HL-60 (cell line): Measurements from ENCODE around the gene EIF3C.
"Not testable (repeated sequence)": the region's sequence is repeated elsewhere in the genome, so short reads cannot be mapped to it uniquely, and the experiment has no call there.

Source experiments
- GABPA ChIP-seq: IDR thresholded peaks from 2 replicates; pipeline ENCODE4 v1.6.1; 2012; ENCODE audit warnings: low read depth
- POLR2AphosphoS5 ChIP-seq: IDR thresholded peaks from 2 replicates; pipeline ENCODE4 v1.6.1; 2012; ENCODE audit warnings: low read depth
- SPI1 ChIP-seq: IDR thresholded peaks from 2 replicates; pipeline ENCODE4 v1.6.1; 2012; ENCODE audit warnings: low read depth, mild to moderate bottlenecking, borderline replicate concordance
- TF ChIP-seq, protein P1 (sequence below): IDR thresholded peaks from one replicate; pipeline ENCODE4 v1.5.1; 2011; ENCODE audit warnings: low read length, control low read depth, inconsistent platforms; ENCODE audit not compliant: insufficient read depth
- TF ChIP-seq, protein P2 (sequence below): IDR thresholded peaks from 2 replicates; pipeline ENCODE4 v1.6.1; 2012; ENCODE audit warnings: low read depth; ENCODE audit not compliant: insufficient replicate concordance

DNA sequence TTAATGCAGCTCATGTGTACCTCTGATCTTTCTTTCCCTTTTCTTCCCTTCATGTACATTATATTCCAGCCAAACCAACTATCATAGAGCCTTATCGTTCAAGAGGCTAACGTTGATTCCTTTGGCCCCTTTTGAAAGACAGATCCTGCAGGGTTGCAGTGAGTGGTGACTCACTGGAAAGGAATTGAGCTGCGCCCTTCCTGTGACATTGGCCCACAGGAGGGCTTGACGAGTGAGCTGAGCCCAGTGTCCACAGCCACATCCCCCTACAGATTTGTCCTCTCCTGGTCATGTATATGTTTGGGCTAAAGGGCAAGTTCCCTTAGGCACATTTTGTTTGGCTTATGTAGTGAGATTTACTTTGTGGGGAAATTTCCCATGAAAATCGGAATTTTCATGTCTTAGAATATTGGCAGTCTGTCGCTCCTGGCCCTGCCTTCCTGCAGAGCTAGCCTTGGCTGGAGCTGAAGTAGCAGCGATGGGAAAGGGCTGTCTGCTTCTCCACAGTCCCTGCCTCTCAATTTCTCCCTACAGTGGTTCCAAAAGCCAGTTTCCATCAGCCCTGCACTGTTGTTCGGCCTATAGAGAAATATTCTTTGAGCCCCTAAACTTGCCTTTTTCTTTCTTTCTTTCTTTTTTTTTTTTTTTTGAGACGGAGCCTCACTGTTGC is 21.3 kb downstream of the EIF3C start:
- TF ChIP-seq, protein P1, sequence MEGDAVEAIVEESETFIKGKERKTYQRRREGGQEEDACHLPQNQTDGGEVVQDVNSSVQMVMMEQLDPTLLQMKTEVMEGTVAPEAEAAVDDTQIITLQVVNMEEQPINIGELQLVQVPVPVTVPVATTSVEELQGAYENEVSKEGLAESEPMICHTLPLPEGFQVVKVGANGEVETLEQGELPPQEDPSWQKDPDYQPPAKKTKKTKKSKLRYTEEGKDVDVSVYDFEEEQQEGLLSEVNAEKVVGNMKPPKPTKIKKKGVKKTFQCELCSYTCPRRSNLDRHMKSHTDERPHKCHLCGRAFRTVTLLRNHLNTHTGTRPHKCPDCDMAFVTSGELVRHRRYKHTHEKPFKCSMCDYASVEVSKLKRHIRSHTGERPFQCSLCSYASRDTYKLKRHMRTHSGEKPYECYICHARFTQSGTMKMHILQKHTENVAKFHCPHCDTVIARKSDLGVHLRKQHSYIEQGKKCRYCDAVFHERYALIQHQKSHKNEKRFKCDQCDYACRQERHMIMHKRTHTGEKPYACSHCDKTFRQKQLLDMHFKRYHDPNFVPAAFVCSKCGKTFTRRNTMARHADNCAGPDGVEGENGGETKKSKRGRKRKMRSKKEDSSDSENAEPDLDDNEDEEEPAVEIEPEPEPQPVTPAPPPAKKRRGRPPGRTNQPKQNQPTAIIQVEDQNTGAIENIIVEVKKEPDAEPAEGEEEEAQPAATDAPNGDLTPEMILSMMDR: not testable (repeated sequence)
- TF ChIP-seq, protein P2, sequence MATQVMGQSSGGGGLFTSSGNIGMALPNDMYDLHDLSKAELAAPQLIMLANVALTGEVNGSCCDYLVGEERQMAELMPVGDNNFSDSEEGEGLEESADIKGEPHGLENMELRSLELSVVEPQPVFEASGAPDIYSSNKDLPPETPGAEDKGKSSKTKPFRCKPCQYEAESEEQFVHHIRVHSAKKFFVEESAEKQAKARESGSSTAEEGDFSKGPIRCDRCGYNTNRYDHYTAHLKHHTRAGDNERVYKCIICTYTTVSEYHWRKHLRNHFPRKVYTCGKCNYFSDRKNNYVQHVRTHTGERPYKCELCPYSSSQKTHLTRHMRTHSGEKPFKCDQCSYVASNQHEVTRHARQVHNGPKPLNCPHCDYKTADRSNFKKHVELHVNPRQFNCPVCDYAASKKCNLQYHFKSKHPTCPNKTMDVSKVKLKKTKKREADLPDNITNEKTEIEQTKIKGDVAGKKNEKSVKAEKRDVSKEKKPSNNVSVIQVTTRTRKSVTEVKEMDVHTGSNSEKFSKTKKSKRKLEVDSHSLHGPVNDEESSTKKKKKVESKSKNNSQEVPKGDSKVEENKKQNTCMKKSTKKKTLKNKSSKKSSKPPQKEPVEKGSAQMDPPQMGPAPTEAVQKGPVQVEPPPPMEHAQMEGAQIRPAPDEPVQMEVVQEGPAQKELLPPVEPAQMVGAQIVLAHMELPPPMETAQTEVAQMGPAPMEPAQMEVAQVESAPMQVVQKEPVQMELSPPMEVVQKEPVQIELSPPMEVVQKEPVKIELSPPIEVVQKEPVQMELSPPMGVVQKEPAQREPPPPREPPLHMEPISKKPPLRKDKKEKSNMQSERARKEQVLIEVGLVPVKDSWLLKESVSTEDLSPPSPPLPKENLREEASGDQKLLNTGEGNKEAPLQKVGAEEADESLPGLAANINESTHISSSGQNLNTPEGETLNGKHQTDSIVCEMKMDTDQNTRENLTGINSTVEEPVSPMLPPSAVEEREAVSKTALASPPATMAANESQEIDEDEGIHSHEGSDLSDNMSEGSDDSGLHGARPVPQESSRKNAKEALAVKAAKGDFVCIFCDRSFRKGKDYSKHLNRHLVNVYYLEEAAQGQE: not testable (repeated sequence)
- TF ChIP-seq GABPA, SPI1, POLR2AphosphoS5: not testable (repeated sequence)
